ENCODE data around the gene SLC51A. TPM values are rescaled to one million over a fixed set of nuclear protein-coding genes. Genes with fewer than 3 reads are reported as not detected.

Gene SLC51A
- total and polyA plus RNA-seq, 2 donors (not counting 1 experiment from before 2014, with no cell fraction given): not detected

DNA sequence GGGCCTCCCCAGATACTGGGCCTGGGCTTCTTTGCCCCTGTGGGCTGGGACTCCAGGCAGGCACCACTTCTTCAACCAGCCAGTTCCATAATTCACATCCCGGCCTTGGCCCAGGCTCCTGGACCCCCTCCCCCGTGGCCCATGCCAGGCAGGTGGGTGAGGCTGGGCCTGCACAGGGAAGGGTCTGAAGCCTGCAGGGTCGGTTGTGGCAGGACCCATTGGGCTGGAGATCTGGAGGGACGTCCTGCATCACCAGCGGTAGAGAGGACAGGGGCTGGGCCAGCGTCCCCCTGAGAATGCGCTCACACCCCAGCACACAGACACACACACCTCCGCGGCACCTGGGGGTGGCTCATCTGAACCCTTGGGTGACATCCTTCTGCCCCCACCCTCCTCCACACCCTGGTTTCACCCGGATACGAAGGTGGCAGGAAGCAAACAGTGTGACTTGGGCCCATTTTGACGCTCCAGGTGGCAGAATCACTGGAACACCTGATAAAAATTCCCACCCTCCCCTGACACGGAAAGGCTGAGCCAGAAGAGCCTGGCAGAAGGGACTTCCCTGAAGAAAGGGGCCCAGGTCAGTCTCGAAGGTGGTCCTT lies 20.6 kb upstream of the SLC51A start:
- H3K4me2 ChIP-seq (replicated peaks; ENCODE audit: low read depth, low read length, poor library complexity, severe bottlenecking): no peak overlapping the region
- no peaks in the 10 kb centered on the region for H3K27me3 ChIP-seq (replicated peaks in 1 of 4; ENCODE audit: control extremely low read depth in 1 of 4, control insufficient read depth in 3 of 4, insufficient read depth in 4 of 4, low read length in 3 of 4)
- peaks cover 37 to 46% of the 10 kb centered on the region in 2 donors for H3K4me1 ChIP-seq (ENCODE audit: control insufficient read depth in 2 of 2, insufficient read depth in 2 of 2, low read length in 2 of 2)
- Mint-ChIP-seq H3K27me3 (no peaks in the 10 kb centered on the region), H3K9me3 (ENCODE audit: insufficient read depth) (no peaks in the 10 kb centered on the region), H3K4me3 (no peak overlapping the region), H3K4me1 (peaks cover 23% of the 10 kb centered on the region), H3K27ac (no peak overlapping the region)
- no peaks in the 10 kb centered on the region for H3K36me3 ChIP-seq (replicated peaks in 1 of 2; ENCODE audit: control extremely low read depth in 1 of 2, control insufficient read depth in 1 of 2, extremely low read depth in 1 of 2, insufficient read depth in 2 of 2, low read length in 1 of 2)
- no peak overlapping the region for H3K9ac ChIP-seq (ENCODE audit: low read length)
- peak overlapping the region in 1 of 2 donors; percentile 4 for H3K27ac ChIP-seq (ENCODE audit: low read length in 2 of 2)
- TF ChIP-seq EZH2 (IDR thresholded peaks at IDR 0.05; ENCODE audit: borderline replicate concordance, insufficient read depth, low read depth, low read length, poor library complexity, severe bottlenecking): no peak
- no peak for TF ChIP-seq CTCF (IDR thresholded peaks at IDR 0.05)
- CTCF ChIA-PET: interaction anchor here (0.7 to 11.5 kb wide), 17 partner anchors 8 to 735 kb away, joined by 3 to 467 read pairs (median 5); no protein-coding TSS in a partner anchor
- no peak overlapping the region for H3K4me3 ChIP-seq (ENCODE audit: control extremely low read depth in 1 of 5, extremely low read depth in 1 of 5, insufficient read depth in 1 of 5, low read depth in 2 of 5, low read length in 4 of 5)
- DNase-seq (peak; percentile 24), ATAC-seq (ENCODE audit: low read depth) (no peak)
- 91% methylated on average over 14 of the region's 14 CpGs for WGBS (ENCODE audit: insufficient coverage)
- no peaks in the 10 kb centered on the region for H4K20me1 ChIP-seq (ENCODE audit: control insufficient read depth, insufficient read depth, low read length, poor library complexity, severe bottlenecking)
- POLR2A ChIA-PET: interaction anchor here (1.4 kb wide), 1 partner anchor 122 kb away, joined by 5 read pairs; no protein-coding TSS in a partner anchor
- intact Hi-C loops (cut with micrococcal nuclease): loop anchor here (1.0 kb wide), 2 partner anchors 122 to 173 kb away; no protein-coding TSS in a partner anchor
- H3K79me2 ChIP-seq (ENCODE audit: control insufficient read depth, insufficient read depth, low read length): no peaks in the 10 kb centered on the region
- H2AFZ ChIP-seq (ENCODE audit: insufficient read depth, low read depth, low read length, poor library complexity, severe bottlenecking): no peak overlapping the region
- H3K9me3 ChIP-seq (ENCODE audit: control extremely low read depth in 1 of 3, control insufficient read depth in 2 of 3, insufficient read depth in 1 of 3, low read length in 2 of 3): no peaks in the 10 kb centered on the region

DNA sequence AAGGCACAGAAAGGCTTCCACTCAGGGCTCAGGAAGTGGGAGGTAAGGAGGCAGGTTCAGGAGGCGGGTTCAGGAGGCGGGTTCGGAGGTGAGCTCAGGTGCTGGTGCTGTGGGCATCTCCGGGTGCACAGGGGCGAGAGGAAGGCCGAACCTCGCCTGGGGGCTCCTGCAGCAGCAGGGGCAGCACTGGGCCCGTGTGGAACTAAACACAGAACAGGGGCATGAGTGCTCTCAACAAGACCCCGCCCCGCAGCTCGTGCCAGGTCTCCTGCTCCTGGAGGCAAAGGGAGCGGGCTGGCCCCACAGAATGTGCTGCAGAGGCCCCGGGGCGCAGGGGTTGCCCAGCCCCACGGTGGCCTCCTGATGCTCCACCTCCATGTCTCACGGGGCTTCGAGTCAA lies 18.8 kb upstream of the SLC51A start:
- TF ChIP-seq EZH2 (IDR thresholded peaks at IDR 0.05; ENCODE audit: borderline replicate concordance, insufficient read depth, low read depth, low read length, poor library complexity, severe bottlenecking): no peak
- no peak for TF ChIP-seq CTCF (IDR thresholded peaks at IDR 0.05)
- no peaks in the 10 kb centered on the region for H3K27me3 ChIP-seq (replicated peaks in 1 of 4; ENCODE audit: control extremely low read depth in 1 of 4, control insufficient read depth in 3 of 4, insufficient read depth in 4 of 4, low read length in 3 of 4)
- no peaks in the 10 kb centered on the region for H4K20me1 ChIP-seq (ENCODE audit: control insufficient read depth, insufficient read depth, low read length, poor library complexity, severe bottlenecking)
- CTCF ChIA-PET: interaction anchor here (0.8 to 11.5 kb wide), 8 partner anchors 10 to 130 kb away, joined by 3 to 467 read pairs (median 4); no protein-coding TSS in a partner anchor
- H3K79me2 ChIP-seq (ENCODE audit: control insufficient read depth, insufficient read depth, low read length): no peaks in the 10 kb centered on the region
- DNase-seq (no peak), ATAC-seq (ENCODE audit: low read depth) (no peak)
- no peak overlapping the region for H3K4me3 ChIP-seq (ENCODE audit: control extremely low read depth in 1 of 5, extremely low read depth in 1 of 5, insufficient read depth in 1 of 5, low read depth in 2 of 5, low read length in 4 of 5)
- H3K36me3 ChIP-seq (replicated peaks in 1 of 2; ENCODE audit: control extremely low read depth in 1 of 2, control insufficient read depth in 1 of 2, extremely low read depth in 1 of 2, insufficient read depth in 2 of 2, low read length in 1 of 2): no peaks in the 10 kb centered on the region
- POLR2A ChIA-PET: no interaction called here
- H3K27ac Mint-ChIP-seq: no peak overlapping the region
- H3K27me3 Mint-ChIP-seq: no peaks in the 10 kb centered on the region
- H2AFZ ChIP-seq (ENCODE audit: insufficient read depth, low read depth, low read length, poor library complexity, severe bottlenecking): no peak overlapping the region
- no peak overlapping the region for H3K27ac ChIP-seq (ENCODE audit: low read length in 2 of 2)
- 93% methylated on average over 15 of the region's 17 CpGs for WGBS (ENCODE audit: insufficient coverage)
- H3K4me3 Mint-ChIP-seq: no peak overlapping the region
- no peak overlapping the region for H3K4me2 ChIP-seq (replicated peaks; ENCODE audit: low read depth, low read length, poor library complexity, severe bottlenecking)
- no peaks in the 10 kb centered on the region for H3K9me3 Mint-ChIP-seq (ENCODE audit: insufficient read depth)
- intact Hi-C loops (cut with micrococcal nuclease): no loop called here
- no peaks in the 10 kb centered on the region for H3K9me3 ChIP-seq (ENCODE audit: control extremely low read depth in 1 of 3, control insufficient read depth in 2 of 3, insufficient read depth in 1 of 3, low read length in 2 of 3)
- H3K9ac ChIP-seq (ENCODE audit: low read length): no peak overlapping the region
- H3K4me1 ChIP-seq (ENCODE audit: control insufficient read depth in 2 of 2, insufficient read depth in 2 of 2, low read length in 2 of 2): peaks cover 22 to 37% of the 10 kb centered on the region in 2 donors
- peaks cover 16% of the 10 kb centered on the region for H3K4me1 Mint-ChIP-seq

Measured in B cell (primary cell).